Spleen (tissue), 11 donors: ENCODE data around the gene IMMP2L. TPM values are rescaled to one million over a fixed set of nuclear protein-coding genes. Genes with fewer than 3 reads are reported as not detected.

Source experiments
- DNase-seq: peaks from one replicate; pipeline ENCODE4 v3.0.0-alpha.2; 2020
- H3K27ac ChIP-seq, 8 donors: fragments of 200-600 bp; sonication (generic) in 7 of 8; 1 replicate in 4 of 8; 2 replicates in 4 of 8; pipeline versions ENCODE4 v1.5.0 to v1.8.0; 2016 to 2021; ENCODE audit warnings: inconsistent platforms in 4 of 8, mild to moderate bottlenecking in 4 of 8, moderate library complexity in 1 of 8
- H3K27me3 ChIP-seq, 7 donors: fragments of 200-600 bp; sonication (generic) in 6 of 7; replicated peaks in 1 of 7; 1 replicate in 4 of 7; 2 replicates in 3 of 7; pipeline versions ENCODE4 v1.5.0 to v1.8.0; 2016 to 2021; ENCODE audit warnings: inconsistent platforms in 3 of 7, mild to moderate bottlenecking in 1 of 7
- H3K36me3 ChIP-seq, 6 donors: fragments of 200-600 bp; sonication (generic) in 5 of 6; 1 replicate in 4 of 6; 2 replicates in 2 of 6; pipeline versions ENCODE4 v1.5.0 to v1.8.0; 2016 to 2021; ENCODE audit warnings: inconsistent platforms in 2 of 6
- H3K4me1 ChIP-seq, 6 donors: fragments of 200-600 bp; sonication (generic) in 5 of 6; 1 replicate in 3 of 6; 2 replicates in 3 of 6; pipeline versions ENCODE4 v1.5.0 to v1.8.0; 2016 to 2021; ENCODE audit warnings: inconsistent platforms in 3 of 6
- H3K4me3 ChIP-seq, 8 donors: fragments of 200-600 bp; sonication (generic) in 7 of 8; 1 replicate in 4 of 8; 2 replicates in 4 of 8; pipeline versions ENCODE4 v1.5.0 to v1.8.0; 2016 to 2021; ENCODE audit warnings: inconsistent platforms in 4 of 8, mild to moderate bottlenecking in 4 of 8, moderate library complexity in 2 of 8
- H3K9me3 ChIP-seq, 8 donors: fragments of 200-600 bp; sonication (generic) in 7 of 8; 1 replicate in 4 of 8; 2 replicates in 4 of 8; pipeline versions ENCODE4 v1.5.0 to v1.8.0; 2016 to 2021; ENCODE audit warnings: inconsistent platforms in 4 of 8
- CTCF ChIP-seq, 11 experiments: fragments of 200-600 bp in 7 of 11; fragments of 450-650 bp in 4 of 11; sonication (generic) in 4 of 11; IDR thresholded peaks in 8 of 11; conservative IDR thresholded peaks in 3 of 11; 1 replicate in 7 of 11; 2 replicates in 4 of 11; pipeline versions ENCODE4 v1.4.0 to v1.8.0; 2016 to 2021; ENCODE audit warnings: antibody characterized with exemption in 11 of 11, inconsistent platforms in 4 of 11, mild to moderate bottlenecking in 1 of 11
- POLR2A ChIP-seq, 3 donors: fragments of 450-650 bp; IDR thresholded peaks; one replicate each; pipeline ENCODE4 v1.5.1; 2017; ENCODE audit warnings: antibody characterized with exemption in 3 of 3, mild to moderate bottlenecking in 1 of 3
- POLR2AphosphoS5 ChIP-seq, 3 donors: sonication (generic); formaldehyde crosslinking; IDR thresholded peaks; one replicate each; pipeline ENCODE4 v1.5.1; 2017; ENCODE audit warnings: antibody characterized with exemption in 3 of 3
- WGBS, 5 donors: extraction: QIAGEN DNeasy Blood & Tissue Kit in 3 of 5; methylation state at CpG; one replicate each; pipeline versions ENCODE4 v1.1.5 to v1.1.7; 2013 to 2018; 5-methylcytosine and 5-hydroxymethylcytosine counted together
- intact Hi-C: fragments of 100-400 bp; cut with DNase I; formaldehyde crosslinking; loops from one replicate; pipeline ENCODE4 v1.15.0; 2023; ENCODE audit warnings: low total_unique reads
- polyA plus RNA-seq, 3 donors: library from polyadenylated mRNA; stranded (reverse); fragments of 200-250 nt; gene quantifications; one replicate each; pipeline ENCODE4 v1.2.1, GENCODE V29; 2013
- total RNA-seq, 7 donors: library from RNA; depleted of rRNA in 3 of 7; stranded (reverse); fragments of >200 nt in 3 of 7; fragmentation: NEBNext Ultra II Directional in 4 of 7; extraction: Animal tissue kit (Norgen Biotek cat#: 25700) in 4 of 7; gene quantifications; one replicate each; pipeline versions ENCODE4 v1.1.0 to v1.2.1, GENCODE V29; 2016 to 2021
- donor health status: healthy with polysubstance abuse.
- donor health status: DM: no; HTN: no; CAD: no; lungs with moderate emphysema.
- donor health status: DM: no; HTN: no; CAD: no.
- donor health status: Bipolar disorder and iron deficiency.
- donor health status: healthy.
- donor health status: DM: no; HTN: no; CAD: no.
- donor health status: DM: yes; HTN: yes; CAD: no.

The IMMP2L gene
- total and polyA plus RNA-seq, 10 donors = 6.5 to 32.7 (median 9.8) TPM

GRCh38 chr7:111077001-111077400, 485.3 kb downstream of the IMMP2L start:
- Histone ChIP-seq H3K4me1 (peaks cover 0 to 10% (median 0%) of the 10 kb centered on the region in 6 donors), H3K4me3 (no peak overlapping the region), H3K9me3 (no peaks in the 10 kb centered on the region), H3K27me3 (no peaks in the 10 kb centered on the region), H3K36me3 (no peaks in the 10 kb centered on the region), H3K27ac (no peak overlapping the region)
- intact Hi-C loops = no loop called here
- 95 to 100% (median 98%) methylated on average over 2 of the region's 2 CpGs for WGBS, 5 donors
- TF ChIP-seq CTCF (IDR thresholded peaks at IDR 0.05 in 8 of 11, conservative IDR thresholded peaks at IDR 0.05 in 3 of 11) (no peak), POLR2AphosphoS5 (IDR thresholded peaks at IDR 0.05) (no peak), POLR2A (IDR thresholded peaks at IDR 0.05) (no peak)
- no peak for DNase-seq

- no peaks in the 10 kb centered on the region for H3K9me3 ChIP-seq
- no peak for TF ChIP-seq POLR2AphosphoS5 (IDR thresholded peaks at IDR 0.05)
- TF ChIP-seq POLR2A (IDR thresholded peaks at IDR 0.05) = no peak
- no peak for TF ChIP-seq CTCF (IDR thresholded peaks at IDR 0.05 in 8 of 11, conservative IDR thresholded peaks at IDR 0.05 in 3 of 11)
These were observed 486.1 kb downstream of the IMMP2L start for GRCh38 chr7:111076205-111076604.

GRCh38 chr7:111075498-111075897, 486.8 kb downstream of the IMMP2L start:
- DNase-seq = no peak
- 88 to 94% (median 90%) methylated on average over 5 of the region's 5 CpGs for WGBS, 5 donors
- intact Hi-C loops = no loop called here
- Histone ChIP-seq H3K9me3 (no peaks in the 10 kb centered on the region), H3K4me1 (peaks cover 0 to 7% (median 0%) of the 10 kb centered on the region in 6 donors), H3K36me3 (no peaks in the 10 kb centered on the region), H3K27ac (no peak overlapping the region), H3K4me3 (no peak overlapping the region), H3K27me3 (no peaks in the 10 kb centered on the region)
- TF ChIP-seq POLR2AphosphoS5 (IDR thresholded peaks at IDR 0.05) (no peak), CTCF (IDR thresholded peaks at IDR 0.05 in 8 of 11, conservative IDR thresholded peaks at IDR 0.05 in 3 of 11) (no peak), POLR2A (IDR thresholded peaks at IDR 0.05) (no peak)

More at GRCh38 chr7:111076205-111076604, 486.1 kb downstream of the IMMP2L start:
- no peaks in the 10 kb centered on the region for H3K27me3 ChIP-seq
- H3K4me3 ChIP-seq = no peak overlapping the region
- intact Hi-C loops = no loop called here
- no peak for DNase-seq
- H3K4me1 ChIP-seq = peaks cover 0 to 7% (median 0%) of the 10 kb centered on the region in 6 donors
- no peak overlapping the region for H3K27ac ChIP-seq
- no peaks in the 10 kb centered on the region for H3K36me3 ChIP-seq

- no peak for DNase-seq
- TF ChIP-seq POLR2AphosphoS5 (IDR thresholded peaks at IDR 0.05) (no peak), CTCF (IDR thresholded peaks at IDR 0.05 in 8 of 11, conservative IDR thresholded peaks at IDR 0.05 in 3 of 11) (no peak), POLR2A (IDR thresholded peaks at IDR 0.05) (no peak)
These were observed 487.5 kb downstream of the IMMP2L start for GRCh38 chr7:111074748-111075146.

More at GRCh38 chr7:111074748-111075146, 487.5 kb downstream of the IMMP2L start:
- Histone ChIP-seq H3K27me3 (no peaks in the 10 kb centered on the region), H3K9me3 (no peaks in the 10 kb centered on the region), H3K4me3 (no peak overlapping the region), H3K27ac (no peak overlapping the region), H3K36me3 (no peaks in the 10 kb centered on the region), H3K4me1 (peaks cover 0 to 7% (median 0%) of the 10 kb centered on the region in 6 donors)
- 50 to 68% (median 56%) methylated on average over 6 of the region's 6 CpGs for WGBS, 5 donors
- intact Hi-C loops = no loop called here
